HG03025 (cell line): Measurements from ENCODE around the gene ARL4D.
"Not testable (repeated sequence)": the region's sequence is repeated elsewhere in the genome, so short reads cannot be mapped to it uniquely, and the experiment has no call there.

Experiments
- ATAC-seq: cut with Tn5 transposase; IDR thresholded peaks from one replicate; pipeline ENCODE4 v1.9.1; 2021; ENCODE audit warnings: mild to moderate bottlenecking, moderate library complexity; ENCODE audit not compliant: unreplicated experiment, low FRiP score

The ARL4D gene

DNA sequence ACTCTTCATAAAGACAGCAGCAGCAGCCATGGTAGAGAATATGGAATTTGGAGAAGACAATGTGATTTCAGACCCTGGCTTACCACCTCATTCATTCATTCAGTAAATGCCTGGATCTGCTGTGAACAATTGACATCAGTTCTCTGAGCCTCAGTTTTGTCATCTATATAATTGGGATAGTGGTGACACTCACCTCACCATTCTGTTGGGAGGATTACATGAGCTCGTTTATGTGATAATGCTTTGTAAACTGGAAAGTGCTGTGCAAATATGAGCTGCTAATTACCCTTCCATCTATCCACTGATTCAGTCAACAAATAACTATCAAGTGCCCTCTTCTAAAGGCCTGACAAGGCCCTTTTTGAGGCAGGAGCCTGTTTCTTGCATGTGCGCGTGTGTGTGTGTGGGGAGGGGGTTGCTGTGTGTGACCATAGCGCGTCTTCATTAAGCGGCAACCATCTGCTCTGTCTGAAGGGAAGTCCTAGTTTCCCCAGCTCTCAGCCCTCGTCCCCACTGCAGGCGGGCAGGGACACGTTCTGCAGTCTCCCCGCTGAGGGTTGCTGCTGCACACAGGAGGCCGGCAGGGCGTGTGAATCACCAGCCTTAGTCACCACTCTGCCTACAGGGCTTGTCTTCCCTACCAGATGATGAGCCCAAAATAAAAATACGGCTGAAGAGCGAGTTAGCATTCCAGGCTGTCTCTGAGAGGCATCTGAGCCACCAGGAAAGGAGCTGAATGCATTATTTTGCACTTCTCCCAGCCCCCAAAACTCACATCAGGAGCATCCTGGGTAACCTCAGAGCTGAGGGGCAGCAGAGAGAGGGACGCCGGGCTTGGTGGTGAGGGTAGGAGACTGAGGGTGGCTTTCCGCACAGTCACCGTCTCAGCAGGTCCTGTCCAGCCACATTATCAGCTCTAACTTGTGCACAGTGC is 19.9 kb downstream of the ARL4D start:
- ATAC-seq, result no peak

DNA sequence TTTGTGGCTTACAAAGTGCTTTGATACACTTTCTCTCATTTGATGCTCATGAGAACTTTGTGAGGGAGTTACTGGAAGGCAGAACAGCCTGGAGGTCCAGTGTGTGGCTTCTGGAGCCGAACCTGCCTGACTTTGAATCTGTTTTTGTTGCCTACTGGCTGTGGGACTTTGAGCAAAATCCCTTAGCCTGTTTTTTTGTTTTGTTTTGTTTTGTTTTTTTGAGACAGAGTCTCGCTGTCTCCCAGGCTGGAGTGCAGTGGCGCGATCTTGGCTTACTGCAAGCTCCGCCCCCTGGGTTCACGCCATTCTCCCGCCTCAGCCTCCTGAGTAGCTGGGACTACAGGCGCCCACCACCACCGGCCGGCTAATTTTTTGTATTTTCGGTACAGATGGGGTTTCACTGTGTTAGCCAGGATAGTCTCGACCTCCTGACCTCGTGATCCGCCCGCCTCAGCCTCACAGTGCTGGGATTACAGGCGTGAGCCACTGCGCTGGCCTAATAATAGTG is 20.6 kb downstream of the ARL4D start:
- ATAC-seq, result not testable (repeated sequence)

DNA sequence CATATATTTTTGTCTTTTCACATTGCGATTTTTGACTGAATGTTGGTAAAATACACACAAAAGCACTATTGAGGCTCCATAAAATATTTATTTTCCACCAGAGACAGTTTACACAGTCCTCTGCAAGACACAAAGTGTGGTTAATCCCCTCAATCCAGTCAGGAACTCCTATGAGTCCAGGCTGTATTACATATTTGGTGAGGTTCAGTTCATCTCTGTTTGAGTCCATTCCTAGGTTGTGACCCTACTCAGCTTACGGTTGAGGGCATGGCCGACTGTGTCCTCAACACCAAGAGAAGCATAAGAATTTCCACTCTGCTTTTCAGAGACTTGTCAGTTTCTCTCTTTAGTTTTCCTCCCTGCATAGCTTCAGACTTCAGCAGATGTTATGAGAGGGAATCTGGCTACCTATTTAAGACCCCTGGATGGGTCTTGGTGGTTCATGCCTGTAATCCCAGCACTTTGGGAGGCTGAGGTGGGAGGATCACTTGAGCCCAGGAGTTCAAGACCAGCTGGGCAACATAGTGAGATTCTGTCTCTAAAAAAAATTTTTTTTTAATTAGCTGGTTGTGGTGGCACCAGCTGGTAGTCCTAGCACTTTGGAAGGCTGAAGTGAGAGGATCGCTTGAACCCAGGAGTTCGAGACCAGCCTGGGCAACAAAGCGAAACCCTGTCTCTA is 25.1 kb downstream of the ARL4D start:
- no peak for ATAC-seq

DNA sequence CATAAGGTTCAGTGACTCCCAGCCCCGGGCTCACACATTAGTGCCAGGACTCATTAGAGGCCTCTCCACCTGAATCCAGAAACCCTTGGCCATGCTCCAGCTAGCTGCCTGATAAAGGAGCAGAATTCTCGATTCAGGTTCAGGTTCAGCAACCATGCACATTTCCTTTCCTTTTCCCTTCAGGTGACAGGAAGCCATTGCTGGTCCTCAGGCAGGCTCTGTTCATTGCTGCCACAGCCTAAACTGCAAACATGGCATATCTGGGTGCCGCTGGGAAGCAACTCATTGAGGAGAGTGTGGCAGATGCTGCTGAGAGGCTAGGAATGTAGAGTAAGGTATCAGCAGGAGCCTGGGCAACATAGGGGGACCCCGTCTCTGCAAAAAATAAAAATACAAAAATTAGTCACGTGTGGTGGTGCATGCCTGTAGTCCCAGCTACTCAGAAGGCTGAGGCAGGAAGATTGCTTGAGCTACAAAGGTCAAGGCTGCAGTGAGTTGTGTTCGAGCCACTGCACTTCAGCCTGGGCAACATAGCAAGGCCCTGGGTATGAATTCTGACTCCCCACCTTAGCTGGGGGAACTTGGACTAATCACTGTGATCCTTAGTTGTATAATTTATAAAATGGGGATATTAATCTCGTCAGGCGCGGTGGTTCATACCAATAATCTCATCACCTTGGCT is 28.7 kb downstream of the ARL4D start:
- no peak for ATAC-seq

- no peak for ATAC-seq
Measured at GRCh38 chr17:43428524-43428923, 29.7 kb downstream of the ARL4D start.

- ATAC-seq, result no peak
Measured at GRCh38 chr17:43430936-43431713, 32.3 kb downstream of the ARL4D start.

GRCh38 chr17:43431714-43432523 is 33.1 kb downstream of the ARL4D start:
- ATAC-seq, result no peak

DNA sequence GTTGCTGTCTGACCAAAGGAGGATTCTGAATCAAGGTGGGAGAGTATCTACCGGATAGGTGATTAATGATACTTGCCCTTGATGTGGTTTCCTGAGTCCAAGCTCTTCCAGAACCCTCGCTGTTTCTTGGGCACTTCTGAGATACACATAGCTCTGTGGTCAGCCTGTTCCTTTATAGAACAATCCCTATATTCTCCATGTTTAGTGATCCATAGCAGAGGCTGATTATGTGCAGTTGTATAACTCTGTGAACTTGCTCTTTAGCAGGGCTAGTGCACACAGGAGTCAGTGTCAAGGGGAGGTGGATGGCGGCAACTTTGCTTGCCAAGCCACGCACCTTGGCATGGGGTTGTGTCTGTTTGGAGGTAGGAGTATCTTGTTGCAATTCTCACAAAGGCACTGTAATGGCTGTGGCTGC is 36.1 kb downstream of the ARL4D start:
- no peak for ATAC-seq

- no peak for ATAC-seq
Measured at GRCh38 chr17:43437756-43438155, 39.0 kb downstream of the ARL4D start.

GRCh38 chr17:43438626-43439025 is 39.8 kb downstream of the ARL4D start:
- ATAC-seq, result no peak

DNA sequence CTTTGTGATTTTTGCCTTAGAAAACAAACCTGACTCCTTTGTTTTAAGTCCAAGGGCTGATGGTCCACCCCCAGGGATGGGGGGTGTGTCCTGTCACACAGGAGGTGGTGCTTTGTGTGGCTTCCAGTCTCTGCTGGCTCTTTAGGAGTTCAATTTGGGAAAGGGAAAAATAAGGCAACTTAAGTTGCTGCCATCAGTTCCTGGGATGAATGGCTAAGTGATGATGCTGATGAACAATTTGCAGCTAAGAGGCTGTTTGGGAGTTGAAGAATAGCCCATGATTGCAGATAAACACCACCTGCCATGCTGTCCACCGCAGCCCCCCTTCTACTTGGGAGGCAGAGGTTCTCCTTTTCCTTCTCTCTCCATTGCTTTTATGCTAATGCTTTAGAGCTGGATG is 40.2 kb downstream of the ARL4D start:
- no peak for ATAC-seq

DNA sequence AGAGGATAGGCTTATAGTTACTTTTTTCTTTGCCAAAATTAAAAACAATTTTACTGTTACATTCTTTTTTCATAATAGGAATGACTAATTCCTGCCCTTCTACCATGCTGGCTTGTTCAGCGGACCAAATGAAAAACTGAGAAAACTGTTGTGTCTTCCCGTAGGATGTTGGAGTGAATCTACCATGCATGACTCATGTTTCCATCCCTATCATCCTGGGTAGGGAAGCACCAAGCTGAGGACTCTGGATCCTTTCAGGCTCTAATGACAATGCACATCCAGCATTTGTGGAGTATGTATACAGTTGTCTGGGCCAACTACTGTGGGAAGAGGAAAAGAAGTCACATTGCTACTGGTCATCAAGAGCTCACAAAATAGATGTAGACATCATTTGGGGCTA is 43.9 kb downstream of the ARL4D start:
- no peak for ATAC-seq

GRCh38 chr17:43443381-43443780 is 44.6 kb downstream of the ARL4D start:
- no peak for ATAC-seq

DNA sequence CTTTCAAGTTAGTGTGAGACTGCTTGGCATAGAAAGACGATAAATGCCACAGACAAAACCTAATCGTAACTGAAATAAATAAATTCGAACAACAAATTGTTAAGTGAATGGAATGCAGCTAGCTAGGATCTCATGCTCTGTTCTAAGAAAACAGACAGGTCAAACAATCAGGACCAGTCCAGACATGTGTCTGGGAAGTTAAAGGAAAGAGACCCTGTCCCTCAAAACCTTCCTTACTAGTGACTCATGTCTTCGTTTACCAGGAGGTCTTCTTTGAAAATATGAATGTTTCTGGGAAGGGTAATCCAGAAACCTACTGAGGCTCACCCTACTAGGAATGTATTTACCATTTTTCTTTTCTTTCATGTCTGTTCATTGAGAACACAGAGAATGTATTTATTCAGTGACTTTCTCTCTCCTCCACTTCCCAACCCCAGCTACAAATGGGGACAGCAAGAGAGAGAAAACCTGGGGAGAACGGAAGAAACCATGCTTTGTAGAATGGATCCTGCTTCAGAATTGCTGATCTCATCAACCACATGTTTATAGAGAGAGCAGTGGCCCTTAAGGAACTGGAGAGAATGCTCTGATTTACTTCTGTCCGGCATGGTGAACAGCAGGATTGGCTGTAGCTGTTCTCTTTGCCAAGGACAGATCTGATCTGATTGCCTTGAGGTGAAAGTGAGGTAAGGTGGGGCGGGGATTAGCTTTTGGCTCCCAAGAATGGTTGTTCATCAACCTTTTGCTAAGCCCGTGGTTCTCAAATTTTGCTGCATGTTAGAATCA is 45.6 kb downstream of the ARL4D start:
- ATAC-seq, result no peak

DNA sequence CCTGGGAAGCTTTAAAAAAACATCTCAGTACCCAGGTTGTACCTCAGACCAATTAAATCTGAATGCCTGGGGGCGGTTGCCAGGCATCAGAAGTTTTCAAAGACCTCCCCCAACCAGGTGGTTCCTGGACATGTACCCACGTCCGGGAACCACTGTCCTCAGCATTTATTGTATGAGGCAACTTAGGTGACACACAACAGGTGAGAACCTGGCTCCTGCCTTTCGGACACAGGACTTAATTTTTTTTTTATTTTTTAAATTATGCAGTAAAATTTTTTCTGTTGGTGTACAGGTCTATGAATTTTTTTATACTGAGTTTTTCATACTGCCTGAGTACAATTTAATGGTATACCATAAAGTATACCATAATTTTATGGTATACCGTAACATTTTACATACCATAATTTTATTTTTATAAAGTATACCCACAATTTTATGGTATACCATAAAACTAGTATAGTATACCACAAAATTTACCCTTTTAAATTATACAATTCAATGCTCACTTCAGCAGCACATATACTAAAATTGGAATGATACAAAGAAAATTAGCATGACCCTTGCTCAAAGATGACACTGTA is 46.3 kb downstream of the ARL4D start:
- ATAC-seq, result no peak

GRCh38 chr17:43446773-43447172 is 48.0 kb downstream of the ARL4D start:
- ATAC-seq, result no peak

- ATAC-seq, result no peak
Measured at GRCh38 chr17:43448720-43449469, 50.1 kb downstream of the ARL4D start.
